MM.1S (cell line): ENCODE measurements around the gene FBXW5.
A peak's percentile ranks its signal among the peaks of the same experiment; 100 is the strongest.

Experiments
- DNase-seq: peaks from one replicate; pipeline ENCODE4 v3.0.0-alpha.2; 2015
- H2AFZ ChIP-seq: fragments of 300-600 bp; sonication (generic); 2 replicates; pipeline ENCODE4 v1.6.0; 2016; ENCODE audit warnings: antibody characterized with exemption, low read length
- H3F3A ChIP-seq: fragments of 300-600 bp; sonication (generic); 2 replicates; pipeline ENCODE4 v1.6.1; 2016; ENCODE audit warnings: mild to moderate bottlenecking, antibody characterized with exemption, low read length, moderate library complexity, mixed read lengths; ENCODE audit not compliant: insufficient read depth
- H3K27ac ChIP-seq: fragments of 300-600 bp; sonication (generic); 2 replicates; pipeline ENCODE4 v1.5.1; 2016; ENCODE audit warnings: mild to moderate bottlenecking, low read length
- H3K27me3 ChIP-seq: fragments of 300-600 bp; sonication (generic); replicated peaks from 2 replicates; pipeline ENCODE4 v1.6.0; 2016; ENCODE audit warnings: low read length; ENCODE audit not compliant: insufficient read depth
- H3K36me3 ChIP-seq: fragments of 300-600 bp; sonication (generic); replicated peaks from 2 replicates; pipeline ENCODE4 v1.6.1; 2016; ENCODE audit warnings: mild to moderate bottlenecking, low read length, mixed read lengths; ENCODE audit not compliant: insufficient read depth
- H3K4me1 ChIP-seq: fragments of 300-600 bp; sonication (generic); 2 replicates; pipeline ENCODE4 v1.6.1; 2016; ENCODE audit warnings: low read length, mixed read lengths
- H3K4me2 ChIP-seq: fragments of 300-600 bp; sonication (generic); 2 replicates; pipeline ENCODE4 v1.6.0; 2016; ENCODE audit warnings: low read depth, low read length
- H3K4me3 ChIP-seq: fragments of 300-600 bp; sonication (generic); 2 replicates; pipeline ENCODE4 v1.5.1; 2016; ENCODE audit warnings: low read length, mixed read lengths
- H3K79me2 ChIP-seq: fragments of 300-600 bp; sonication (generic); 2 replicates; pipeline ENCODE4 v1.6.1; 2016; ENCODE audit warnings: mixed run types, low read length, mixed read lengths
- H3K9ac ChIP-seq: fragments of 300-600 bp; sonication (generic); 2 replicates; pipeline ENCODE4 v1.6.1; 2016; ENCODE audit warnings: low read length, mixed read lengths
- H3K9me2 ChIP-seq: fragments of 300-600 bp; sonication (generic); replicated peaks from 2 replicates; pipeline ENCODE4 v1.6.1; 2016; ENCODE audit warnings: mild to moderate bottlenecking, low read length, mixed read lengths; ENCODE audit not compliant: insufficient read depth
- H3K9me3 ChIP-seq: fragments of 300-600 bp; sonication (generic); replicated peaks from 2 replicates; pipeline ENCODE4 v1.6.1; 2016; ENCODE audit warnings: mild to moderate bottlenecking, low read length, mixed read lengths; ENCODE audit not compliant: insufficient read depth
- H4K20me1 ChIP-seq: fragments of 300-600 bp; sonication (generic); 2 replicates; pipeline ENCODE4 v1.6.1; 2016; ENCODE audit warnings: mild to moderate bottlenecking, low read length, moderate library complexity, mixed read lengths; ENCODE audit not compliant: insufficient read depth
- EZH2 ChIP-seq: fragments of 300-600 bp; sonication (generic); optimal IDR thresholded peaks from 2 replicates; pipeline ENCODE3; 2017; ENCODE audit warnings: low read depth, mild to moderate bottlenecking, antibody characterized with exemption, low read length, mixed read lengths
- EZH2phosphoT487 ChIP-seq: fragments of 300-600 bp; sonication (generic); IDR thresholded peaks from 2 replicates; pipeline ENCODE4 v1.6.1; 2018; ENCODE audit warnings: antibody characterized with exemption, low read length
- TF ChIP-seq, protein P1 (sequence below): fragments of 300-600 bp; sonication (generic); IDR thresholded peaks from 2 replicates; pipeline ENCODE4 v1.5.1; 2016; ENCODE audit warnings: antibody characterized with exemption, low read length, mixed read lengths

The FBXW5 gene

DNA sequence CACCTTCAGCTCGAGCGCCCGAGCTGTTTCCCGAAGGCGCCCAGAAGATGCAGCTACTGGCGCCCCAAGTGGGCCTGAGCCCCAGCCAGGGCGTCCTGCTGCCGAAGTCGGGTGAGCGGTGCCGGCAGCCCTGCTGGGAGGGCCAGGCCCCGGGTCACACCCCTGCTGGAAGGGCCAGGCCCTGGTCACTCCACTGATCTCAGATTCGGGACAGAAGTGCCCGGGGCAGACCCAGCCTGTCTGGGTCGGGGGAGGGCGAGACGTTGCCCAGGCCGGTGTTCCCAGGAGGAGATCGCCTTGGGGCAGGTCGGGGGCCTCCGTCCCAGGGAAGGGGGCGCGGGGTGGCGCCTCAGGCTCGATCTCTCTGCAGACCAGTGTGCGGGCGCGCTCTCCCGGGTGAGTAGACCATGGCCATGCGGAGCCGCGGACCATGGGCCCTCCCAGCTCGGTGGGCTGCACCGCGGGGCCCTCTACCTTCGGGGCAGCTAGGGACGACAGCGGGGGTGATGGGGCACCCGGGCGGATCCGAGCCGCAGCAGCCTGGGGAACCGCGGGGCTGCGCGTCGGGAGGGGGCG, 40.6 kb upstream of the FBXW5 start:
- Histone ChIP-seq H3K27me3 (peaks cover 92% of the 10 kb centered on the region), H3K4me2 (no peak overlapping the region), H2AFZ (no peak overlapping the region), H3K9me2 (no peaks in the 10 kb centered on the region), H4K20me1 (no peaks in the 10 kb centered on the region), H3K27ac (no peak overlapping the region), H3K4me1 (no peaks in the 10 kb centered on the region), H3K9me3 (no peaks in the 10 kb centered on the region), H3K9ac (no peak overlapping the region), H3F3A (no peaks in the 10 kb centered on the region), H3K4me3 (no peak overlapping the region), H3K79me2 (no peaks in the 10 kb centered on the region), H3K36me3 (no peaks in the 10 kb centered on the region)
- TF ChIP-seq EZH2phosphoT487 (no peak), EZH2 (peak; percentile 38)
- TF ChIP-seq, protein P1, sequence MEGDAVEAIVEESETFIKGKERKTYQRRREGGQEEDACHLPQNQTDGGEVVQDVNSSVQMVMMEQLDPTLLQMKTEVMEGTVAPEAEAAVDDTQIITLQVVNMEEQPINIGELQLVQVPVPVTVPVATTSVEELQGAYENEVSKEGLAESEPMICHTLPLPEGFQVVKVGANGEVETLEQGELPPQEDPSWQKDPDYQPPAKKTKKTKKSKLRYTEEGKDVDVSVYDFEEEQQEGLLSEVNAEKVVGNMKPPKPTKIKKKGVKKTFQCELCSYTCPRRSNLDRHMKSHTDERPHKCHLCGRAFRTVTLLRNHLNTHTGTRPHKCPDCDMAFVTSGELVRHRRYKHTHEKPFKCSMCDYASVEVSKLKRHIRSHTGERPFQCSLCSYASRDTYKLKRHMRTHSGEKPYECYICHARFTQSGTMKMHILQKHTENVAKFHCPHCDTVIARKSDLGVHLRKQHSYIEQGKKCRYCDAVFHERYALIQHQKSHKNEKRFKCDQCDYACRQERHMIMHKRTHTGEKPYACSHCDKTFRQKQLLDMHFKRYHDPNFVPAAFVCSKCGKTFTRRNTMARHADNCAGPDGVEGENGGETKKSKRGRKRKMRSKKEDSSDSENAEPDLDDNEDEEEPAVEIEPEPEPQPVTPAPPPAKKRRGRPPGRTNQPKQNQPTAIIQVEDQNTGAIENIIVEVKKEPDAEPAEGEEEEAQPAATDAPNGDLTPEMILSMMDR, result no peak
- DNase-seq, result no peak

DNA sequence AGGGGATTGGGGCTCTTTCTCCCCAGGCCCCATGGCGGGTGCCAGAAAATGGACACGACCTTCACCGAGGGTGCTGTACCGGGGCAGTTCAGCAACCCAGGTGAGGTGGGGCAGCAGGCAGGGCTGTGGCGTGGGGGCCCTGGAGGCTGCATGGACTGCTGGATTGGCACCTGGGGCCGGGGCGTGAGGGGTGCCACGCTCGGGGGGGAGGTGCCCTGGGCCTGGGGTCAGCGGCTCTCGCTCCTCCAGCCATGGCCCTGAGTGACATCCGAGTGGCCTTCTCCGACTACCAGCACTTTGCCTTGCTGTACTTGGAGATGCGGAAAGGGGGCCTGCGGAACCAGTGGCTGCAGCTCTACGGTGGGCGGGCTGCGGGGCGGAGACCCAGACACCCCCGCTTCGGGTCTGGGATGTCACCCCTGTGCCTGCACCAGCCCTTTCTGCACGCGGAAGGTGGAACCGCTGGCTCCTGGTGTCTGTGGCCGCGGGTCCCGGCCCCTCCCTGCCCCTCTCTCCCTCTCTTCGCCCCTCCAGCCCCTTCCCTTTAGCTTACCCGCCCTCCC, 40.0 kb upstream of the FBXW5 start:
- no peak overlapping the region for H3K4me2 ChIP-seq
- no peak overlapping the region for H3K27ac ChIP-seq
- no peaks in the 10 kb centered on the region for H4K20me1 ChIP-seq
- no peaks in the 10 kb centered on the region for H3K9me3 ChIP-seq
- H3K9ac ChIP-seq, result no peak overlapping the region
- H3K27me3 ChIP-seq, result peaks cover 92% of the 10 kb centered on the region
- H3F3A ChIP-seq, result no peaks in the 10 kb centered on the region
- DNase-seq, result no peak
- TF ChIP-seq, protein P1, result no peak
- TF ChIP-seq EZH2phosphoT487 (no peak), EZH2 (no peak)
- H3K36me3 ChIP-seq, result no peaks in the 10 kb centered on the region
- H3K79me2 ChIP-seq, result no peaks in the 10 kb centered on the region
- no peaks in the 10 kb centered on the region for H3K4me1 ChIP-seq
- no peaks in the 10 kb centered on the region for H3K9me2 ChIP-seq
- H3K4me3 ChIP-seq, result no peak overlapping the region
- H2AFZ ChIP-seq, result no peak overlapping the region

DNA sequence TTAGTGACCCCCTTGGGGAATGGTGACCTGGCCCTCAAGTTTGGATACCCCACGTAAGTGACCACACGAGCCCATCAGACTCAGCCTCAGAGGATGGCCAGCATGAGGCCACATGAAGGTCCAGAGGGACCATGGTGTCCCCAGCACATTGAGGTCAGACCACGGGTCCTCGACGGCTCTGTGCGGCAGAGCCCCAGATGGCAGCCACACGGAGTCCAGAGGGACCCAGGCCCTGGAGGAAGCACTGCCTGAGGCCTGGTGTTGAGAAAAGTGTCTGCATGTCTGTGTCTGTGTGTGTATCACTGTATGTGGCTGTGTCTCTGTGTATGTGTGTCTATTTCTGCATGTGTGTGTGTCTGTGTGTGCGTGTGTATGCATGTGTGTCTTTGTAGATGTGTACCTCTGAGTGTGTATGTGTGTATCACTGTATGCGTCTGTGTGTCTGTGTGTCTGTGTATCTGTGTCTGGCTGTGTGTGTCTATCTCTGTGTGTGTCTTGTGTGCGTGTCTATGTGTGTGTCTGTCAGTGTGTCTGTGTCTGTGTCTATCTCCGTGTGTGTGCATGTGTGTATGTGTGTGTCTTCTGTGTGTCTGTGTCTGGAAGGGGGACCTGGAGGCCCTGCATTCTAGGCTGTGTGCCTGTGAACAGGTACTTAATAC, 39.2 kb upstream of the FBXW5 start:
- Histone ChIP-seq H3K9ac (no peak overlapping the region), H3K4me2 (no peak overlapping the region), H3F3A (no peaks in the 10 kb centered on the region), H3K79me2 (no peaks in the 10 kb centered on the region), H3K9me2 (no peaks in the 10 kb centered on the region), H3K4me1 (no peaks in the 10 kb centered on the region), H4K20me1 (no peaks in the 10 kb centered on the region), H3K27ac (no peak overlapping the region), H3K4me3 (no peak overlapping the region), H2AFZ (no peak overlapping the region), H3K27me3 (peaks cover 90% of the 10 kb centered on the region), H3K36me3 (no peaks in the 10 kb centered on the region), H3K9me3 (no peaks in the 10 kb centered on the region)
- no peak for DNase-seq
- TF ChIP-seq, protein P1, result no peak
- TF ChIP-seq EZH2 (no peak), EZH2phosphoT487 (no peak)
